ENCODE data around the gene ATOSA. TPM values are rescaled to one million over a fixed set of nuclear protein-coding genes. Genes with fewer than 3 reads are reported as not detected.

ATOSA gene
- total RNA-seq, 2 experiments from 2014 or later, result 34.1 to 96.8 TPM

DNA sequence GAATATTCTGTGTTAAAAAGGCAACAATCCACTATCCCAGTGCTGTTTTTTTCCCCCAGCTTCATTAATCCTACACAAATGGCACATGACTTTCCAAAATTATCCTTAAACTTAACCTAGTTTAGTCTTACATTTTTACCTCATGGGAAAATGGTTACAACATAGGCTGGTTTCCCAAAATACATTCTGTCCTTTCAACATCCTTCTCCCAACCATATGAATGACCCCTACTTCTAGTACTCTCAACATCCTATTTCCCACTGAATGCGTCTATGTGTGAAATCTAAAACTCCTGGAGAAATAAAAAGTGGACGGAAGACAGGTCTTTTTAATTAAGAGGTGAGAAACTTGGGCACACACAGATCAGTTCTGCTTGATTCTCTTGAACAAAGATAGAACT, 33.3 kb downstream of the ATOSA start:
- Histone ChIP-seq H3K9me3 (ENCODE audit: low read length) (no peaks in the 10 kb centered on the region), H3K27ac (ENCODE audit: low read depth, low read length, poor library complexity, severe bottlenecking) (no peak overlapping the region), H3K4me3 (ENCODE audit: low read depth, low read length, poor library complexity, severe bottlenecking) (no peak overlapping the region), H4K20me1 (ENCODE audit: insufficient read depth, low read length) (no peaks in the 10 kb centered on the region), H3K4me1 (ENCODE audit: insufficient read depth, low read length, poor library complexity, severe bottlenecking) (peaks cover 7% of the 10 kb centered on the region), H3K9me2 (ENCODE audit: insufficient read depth, low read length) (no peaks in the 10 kb centered on the region), H3K79me2 (ENCODE audit: insufficient read depth, low read depth, low read length) (peaks cover 15% of the 10 kb centered on the region; the same call in 1 of the 2 replicates), H3K36me3 (ENCODE audit: insufficient read depth, low read length) (peaks cover 69% of the 10 kb centered on the region), H3K4me2 (ENCODE audit: low read length) (no peak overlapping the region), H2AFZ (ENCODE audit: low read length) (no peak overlapping the region)
- DNase-seq (ENCODE audit: low spot score), result no peak
- ChIA-PET CTCF (ENCODE audit: unreplicated experiment) (no interaction called here), POLR2A (no interaction called here)
- TF ChIP-seq, protein P1, sequence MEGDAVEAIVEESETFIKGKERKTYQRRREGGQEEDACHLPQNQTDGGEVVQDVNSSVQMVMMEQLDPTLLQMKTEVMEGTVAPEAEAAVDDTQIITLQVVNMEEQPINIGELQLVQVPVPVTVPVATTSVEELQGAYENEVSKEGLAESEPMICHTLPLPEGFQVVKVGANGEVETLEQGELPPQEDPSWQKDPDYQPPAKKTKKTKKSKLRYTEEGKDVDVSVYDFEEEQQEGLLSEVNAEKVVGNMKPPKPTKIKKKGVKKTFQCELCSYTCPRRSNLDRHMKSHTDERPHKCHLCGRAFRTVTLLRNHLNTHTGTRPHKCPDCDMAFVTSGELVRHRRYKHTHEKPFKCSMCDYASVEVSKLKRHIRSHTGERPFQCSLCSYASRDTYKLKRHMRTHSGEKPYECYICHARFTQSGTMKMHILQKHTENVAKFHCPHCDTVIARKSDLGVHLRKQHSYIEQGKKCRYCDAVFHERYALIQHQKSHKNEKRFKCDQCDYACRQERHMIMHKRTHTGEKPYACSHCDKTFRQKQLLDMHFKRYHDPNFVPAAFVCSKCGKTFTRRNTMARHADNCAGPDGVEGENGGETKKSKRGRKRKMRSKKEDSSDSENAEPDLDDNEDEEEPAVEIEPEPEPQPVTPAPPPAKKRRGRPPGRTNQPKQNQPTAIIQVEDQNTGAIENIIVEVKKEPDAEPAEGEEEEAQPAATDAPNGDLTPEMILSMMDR (conservative IDR thresholded peaks at IDR 0.05; ENCODE audit: low read length), result no peak
- TF ChIP-seq EZH2phosphoT487 (IDR thresholded peaks at IDR 0.05; ENCODE audit: borderline replicate concordance, low read depth, low read length), result no peak
- BruUV-seq (replicated peaks), result no TSS peak
- intact Hi-C loops (cut with micrococcal nuclease; ENCODE audit: unreplicated experiment), result no loop called here

DNA sequence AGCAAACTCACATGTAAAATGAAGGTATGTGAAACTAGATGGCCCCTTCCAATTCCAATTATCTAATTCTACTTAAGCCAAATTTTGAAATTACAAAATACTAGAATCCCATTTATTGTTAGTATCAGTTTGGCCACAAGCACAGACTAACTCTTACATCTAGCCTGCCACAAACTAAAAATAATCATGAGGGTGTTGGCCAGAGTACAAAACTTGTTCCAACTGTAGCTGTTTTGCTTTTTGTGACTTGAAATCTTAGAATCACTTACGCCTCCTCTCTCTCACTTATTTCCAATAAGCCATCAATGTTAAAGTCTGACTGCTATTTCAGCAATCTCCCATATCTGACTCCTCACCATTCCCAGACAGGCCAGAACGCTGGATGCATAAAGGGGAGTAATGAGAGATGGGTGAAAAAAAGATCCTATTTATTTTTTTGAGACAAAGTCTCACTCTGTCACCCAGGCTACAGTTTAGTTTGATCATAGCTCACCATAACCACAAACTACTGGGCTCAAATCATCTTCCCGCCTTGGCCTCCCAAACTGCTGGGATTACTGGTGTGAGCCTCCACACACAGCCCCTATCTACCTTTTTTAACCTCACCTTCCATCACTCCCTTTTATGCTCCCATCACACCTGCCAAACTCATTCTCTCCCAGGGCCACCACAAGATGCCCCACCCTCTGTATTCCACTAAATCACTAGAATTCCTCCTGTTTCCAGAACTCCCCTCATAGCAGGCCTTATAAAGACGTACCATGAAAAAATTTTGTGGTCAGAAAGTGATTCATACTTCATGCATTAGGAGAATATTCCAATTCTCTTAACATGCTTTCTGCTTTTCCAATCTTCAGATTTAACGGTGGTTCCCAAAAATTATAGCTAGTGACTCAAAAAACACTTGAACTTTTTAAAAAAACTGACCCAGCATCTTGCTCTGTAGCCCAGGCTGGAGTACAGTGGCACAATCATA, 36.5 kb downstream of the ATOSA start:
- peaks cover 5% of the 10 kb centered on the region; the same call in 1 of the 2 replicates for H3K79me2 ChIP-seq (ENCODE audit: insufficient read depth, low read depth, low read length)
- H3K27ac ChIP-seq (ENCODE audit: low read depth, low read length, poor library complexity, severe bottlenecking), result no peak overlapping the region
- intact Hi-C loops (cut with micrococcal nuclease; ENCODE audit: unreplicated experiment), result no loop called here
- TF ChIP-seq, protein P1 (conservative IDR thresholded peaks at IDR 0.05; ENCODE audit: low read length), result no peak
- TF ChIP-seq EZH2phosphoT487 (IDR thresholded peaks at IDR 0.05; ENCODE audit: borderline replicate concordance, low read depth, low read length), result no peak
- DNase-seq (ENCODE audit: low spot score), result no peak
- H4K20me1 ChIP-seq (ENCODE audit: insufficient read depth, low read length), result no peaks in the 10 kb centered on the region
- H3K4me2 ChIP-seq (ENCODE audit: low read length), result no peak overlapping the region
- ChIA-PET POLR2A (interaction anchor here (1.0 to 1.1 kb wide), 2 partner anchors 16 to 36 kb away, joined by 3 read pairs; no protein-coding TSS in a partner anchor), CTCF (ENCODE audit: unreplicated experiment) (no interaction called here)
- H3K4me1 ChIP-seq (ENCODE audit: insufficient read depth, low read length, poor library complexity, severe bottlenecking), result no peaks in the 10 kb centered on the region
- BruUV-seq (replicated peaks), result no TSS peak
- no peaks in the 10 kb centered on the region for H3K9me2 ChIP-seq (ENCODE audit: insufficient read depth, low read length)
- peaks cover 75% of the 10 kb centered on the region for H3K36me3 ChIP-seq (ENCODE audit: insufficient read depth, low read length)
- no peak overlapping the region for H3K4me3 ChIP-seq (ENCODE audit: low read depth, low read length, poor library complexity, severe bottlenecking)
- H2AFZ ChIP-seq (ENCODE audit: low read length), result no peak overlapping the region
- H3K9me3 ChIP-seq (ENCODE audit: low read length), result no peaks in the 10 kb centered on the region

DNA sequence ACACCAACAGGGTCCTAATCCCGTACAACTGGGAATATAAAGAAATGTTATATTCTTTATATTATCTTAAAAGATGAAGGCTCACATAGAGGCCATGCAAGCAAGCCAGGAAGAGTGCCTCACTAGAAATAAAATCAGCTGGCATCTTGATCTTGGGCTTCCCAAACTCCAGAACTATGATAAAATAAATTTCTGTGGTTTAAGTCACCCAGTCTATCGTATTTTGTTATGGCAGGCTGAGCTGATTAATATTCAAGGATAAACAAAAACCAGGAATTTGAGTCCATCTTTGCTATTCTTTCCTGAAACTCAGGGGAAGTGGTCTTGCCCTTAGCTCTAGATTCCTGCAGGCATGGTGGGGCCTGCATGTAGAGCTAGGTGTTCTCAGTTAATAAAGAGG, 42.7 kb downstream of the ATOSA start:
- H3K36me3 ChIP-seq (ENCODE audit: insufficient read depth, low read length), result peaks cover 76% of the 10 kb centered on the region
- no peaks in the 10 kb centered on the region for H4K20me1 ChIP-seq (ENCODE audit: insufficient read depth, low read length)
- TF ChIP-seq, protein P1 (conservative IDR thresholded peaks at IDR 0.05; ENCODE audit: low read length), result no peak
- no peaks in the 10 kb centered on the region for H3K9me3 ChIP-seq (ENCODE audit: low read length)
- ChIA-PET CTCF (ENCODE audit: unreplicated experiment) (no interaction called here), POLR2A (no interaction called here)
- H2AFZ ChIP-seq (ENCODE audit: low read length), result no peak overlapping the region
- no peaks in the 10 kb centered on the region for H3K4me1 ChIP-seq (ENCODE audit: insufficient read depth, low read length, poor library complexity, severe bottlenecking)
- H3K27ac ChIP-seq (ENCODE audit: low read depth, low read length, poor library complexity, severe bottlenecking), result no peak overlapping the region
- no peak overlapping the region for H3K4me3 ChIP-seq (ENCODE audit: low read depth, low read length, poor library complexity, severe bottlenecking)
- no peak overlapping the region for H3K4me2 ChIP-seq (ENCODE audit: low read length)
- no TSS peak for BruUV-seq (replicated peaks)
- H3K9me2 ChIP-seq (ENCODE audit: insufficient read depth, low read length), result no peaks in the 10 kb centered on the region
- intact Hi-C loops (cut with micrococcal nuclease; ENCODE audit: unreplicated experiment), result no loop called here
- no peak for DNase-seq (ENCODE audit: low spot score)
- peaks cover 9% of the 10 kb centered on the region; the same call in 1 of the 2 replicates for H3K79me2 ChIP-seq (ENCODE audit: insufficient read depth, low read depth, low read length)

Measured in OCI-LY7 (cell line).